PC-9 (cell line): ENCODE results near the gene CDC20. TPM values are rescaled to one million over a fixed set of nuclear protein-coding genes. Genes with fewer than 3 reads are reported as not detected.

Experiments used
- BruUV-seq: library from RNA; stranded (reverse); fragments of 400-500 nt; replicated peaks from 2 replicates; lab custom pipeline; 2021; lab: Mats Ljungman, UMichigan
- CTCF ChIA-PET: fragments of 300-600 bp; sonication (Branson Sonifier 250); formaldehyde crosslinking; loops from one replicate; lab custom pipeline; 2022; ENCODE audit warnings: antibody characterized with exemption; lab: Charles Lee
- POLR2A ChIA-PET: fragments of 300-600 bp; sonication (Branson Sonifier 250); formaldehyde crosslinking; loops from one replicate; lab custom pipeline; 2022; ENCODE audit warnings: antibody characterized with exemption; ENCODE audit not compliant: unreplicated experiment; lab: Charles Lee
- DNase-seq, 2 experiments: peaks; one replicate each; pipeline versions ENCODE4 v3.0.0 to v3.0.0-alpha.2; 2015 to 2022; ENCODE audit warnings: mixed read lengths in 1 of 2
- H2AFZ ChIP-seq: fragments of 200-600 bp; sonication (generic); 2 replicates; pipeline ENCODE4 v1.8.1; 2017; ENCODE audit warnings: antibody characterized with exemption
- H3F3A ChIP-seq: fragments of 200-600 bp; sonication (generic); 2 replicates; pipeline ENCODE4 v1.8.1; 2017; ENCODE audit warnings: antibody characterized with exemption, mild to moderate bottlenecking, low read depth; ENCODE audit not compliant: insufficient read depth
- H3K27ac ChIP-seq: fragments of 200-600 bp; sonication (generic); 2 replicates; pipeline ENCODE4 v1.6.1; 2016; ENCODE audit warnings: mixed run types
- H3K27me3 ChIP-seq: fragments of 200-600 bp; sonication (generic); 2 replicates; pipeline ENCODE4 v1.6.1; 2016; ENCODE audit warnings: low read depth, mixed run types; ENCODE audit not compliant: insufficient read depth
- H3K36me3 ChIP-seq: fragments of 200-600 bp; sonication (generic); 2 replicates; pipeline ENCODE4 v1.6.1; 2016; ENCODE audit warnings: low read depth, mixed run types
- H3K4me1 ChIP-seq: fragments of 200-600 bp; sonication (generic); replicated peaks from 2 replicates; pipeline ENCODE4 v1.6.1; 2016; ENCODE audit warnings: mixed run types; ENCODE audit not compliant: insufficient read depth
- H3K4me2 ChIP-seq: fragments of 200-600 bp; sonication (generic); 2 replicates; pipeline ENCODE4 v1.6.1; 2017; ENCODE audit warnings: mixed run types
- H3K4me3 ChIP-seq: fragments of 200-600 bp; sonication (generic); 2 replicates; pipeline ENCODE4 v1.6.1; 2016; ENCODE audit warnings: mixed run types
- H3K79me2 ChIP-seq: fragments of 200-600 bp; sonication (generic); 2 replicates; pipeline ENCODE4 v1.6.1; 2017; ENCODE audit warnings: low read depth, mixed run types
- H3K9me2 ChIP-seq: fragments of 200-600 bp; sonication (generic); 2 replicates; pipeline ENCODE4 v1.8.1; 2017; ENCODE audit warnings: mild to moderate bottlenecking; ENCODE audit not compliant: insufficient read depth
- H3K9me3 ChIP-seq: fragments of 200-600 bp; sonication (generic); 2 replicates; pipeline ENCODE4 v1.8.1; 2016; ENCODE audit warnings: low read depth; ENCODE audit not compliant: insufficient read depth
- H4K20me1 ChIP-seq: fragments of 200-600 bp; sonication (generic); 2 replicates; pipeline ENCODE4 v1.8.1; 2017; ENCODE audit not compliant: insufficient read depth
- CTCF ChIP-seq: fragments of 200-600 bp; sonication (generic); conservative IDR thresholded peaks from 2 replicates; pipeline ENCODE4 v1.6.1; 2017; ENCODE audit warnings: mixed run types, antibody characterized with exemption, mild to moderate bottlenecking, moderate library complexity
- EZH2 ChIP-seq: fragments of 200-600 bp; sonication (generic); IDR thresholded peaks from 2 replicates; pipeline ENCODE4 v1.8.0; 2017; ENCODE audit warnings: antibody characterized with exemption, low read depth
- intact Hi-C: fragments of 100-400 bp; cut with micrococcal nuclease; formaldehyde crosslinking; loops from one replicate; pipeline ENCODE4 v1.10.0; 2022; ENCODE audit not compliant: unreplicated experiment
- total RNA-seq: library from RNA; stranded (reverse); gene quantifications from 2 replicates; pipeline ENCODE4 v1.2.3, GENCODE V29; 2021

The CDC20 gene
- total RNA-seq, 1 experiment from 2014 or later = 229 TPM

- POLR2A ChIA-PET = no interaction called here
These were observed 27.9 kb downstream of the CDC20 start for GRCh38 chr1:43386676-43387075.

GRCh38 chr1:43387976-43388599, 29.3 kb downstream of the CDC20 start:
- TF ChIP-seq EZH2 = no peak
- TF ChIP-seq CTCF = no peak
- POLR2A ChIA-PET = interaction anchor here (0.6 to 0.7 kb wide), 2 partner anchors 20 to 558 kb away, joined by 3 read pairs; no protein-coding TSS in a partner anchor
- intact Hi-C loops = loop anchor here (2.0 kb wide), 2 partner anchors 21 to 29 kb away; partner anchors contain the start of gene CDC20
- Histone ChIP-seq H3K9me3 (no peaks in the 10 kb centered on the region), H3K36me3 (peaks cover 29% of the 10 kb centered on the region), H3K4me2 (peak overlapping the region; percentile 93), H3K4me1 (peaks cover 22% of the 10 kb centered on the region), H3K4me3 (peak overlapping the region; percentile 80; the same call in 1 of the 2 replicates), H3F3A (peaks cover 28% of the 10 kb centered on the region; the same call in 1 of the 2 replicates), H3K9me2 (no peaks in the 10 kb centered on the region), H3K27me3 (no peaks in the 10 kb centered on the region), H2AFZ (no peak overlapping the region), H4K20me1 (0 out of 2 replicates have a peak, but pooled peaks cover 5% of the 10 kb centered on the region), H3K79me2 (peaks cover 52% of the 10 kb centered on the region), H3K27ac (peak overlapping the region; percentile 82)
- CTCF ChIA-PET = no interaction called here
- BruUV-seq = no TSS peak
- DNase-seq = peak; percentile 37 to 92

More at GRCh38 chr1:43386676-43387075, 27.9 kb downstream of the CDC20 start:
- H3F3A ChIP-seq = peaks cover 34% of the 10 kb centered on the region; the same call in 1 of the 2 replicates
- no peaks in the 10 kb centered on the region for H3K9me3 ChIP-seq
- H2AFZ ChIP-seq = no peak overlapping the region
- H4K20me1 ChIP-seq = 0 out of 2 replicates have a peak, but pooled peaks cover 5% of the 10 kb centered on the region
- no peak overlapping the region for H3K27ac ChIP-seq
- intact Hi-C loops = no loop called here
- H3K4me2 ChIP-seq = no peak overlapping the region
- CTCF ChIA-PET = no interaction called here
- H3K4me3 ChIP-seq = no peak overlapping the region
- no peaks in the 10 kb centered on the region for H3K9me2 ChIP-seq
- peaks cover 22% of the 10 kb centered on the region for H3K4me1 ChIP-seq
- TF ChIP-seq CTCF (no peak), EZH2 (no peak)
- no TSS peak for BruUV-seq
- H3K36me3 ChIP-seq = peaks cover 35% of the 10 kb centered on the region
- H3K27me3 ChIP-seq = no peaks in the 10 kb centered on the region
- H3K79me2 ChIP-seq = peaks cover 45% of the 10 kb centered on the region
- no peak for DNase-seq

GRCh38 chr1:43388613-43389012, 29.8 kb downstream of the CDC20 start:
- H3F3A ChIP-seq = peaks cover 25% of the 10 kb centered on the region; the same call in 1 of the 2 replicates
- no peak overlapping the region for H2AFZ ChIP-seq
- TF ChIP-seq EZH2 = no peak
- no peak for TF ChIP-seq CTCF
- intact Hi-C loops = loop anchor here (2.0 kb wide), 2 partner anchors 22 to 30 kb away; partner anchors contain the start of gene CDC20
- ChIA-PET POLR2A (interaction anchor here (0.6 kb wide), 1 partner anchor 93 kb away, joined by 3 read pairs; no protein-coding TSS in a partner anchor), CTCF (no interaction called here)
- no peak for DNase-seq
- 0 out of 2 replicates have a peak, but pooled peaks cover 5% of the 10 kb centered on the region for H4K20me1 ChIP-seq
- H3K27ac ChIP-seq = peak overlapping the region; percentile 82
- H3K79me2 ChIP-seq = peaks cover 55% of the 10 kb centered on the region
- no peaks in the 10 kb centered on the region for H3K27me3 ChIP-seq
- no TSS peak for BruUV-seq
- H3K36me3 ChIP-seq = peaks cover 28% of the 10 kb centered on the region; the same call in 1 of the 2 replicates
- H3K4me2 ChIP-seq = peak overlapping the region; percentile 93
- H3K9me2 ChIP-seq = no peaks in the 10 kb centered on the region
- H3K4me3 ChIP-seq = peak overlapping the region; percentile 80
- H3K9me3 ChIP-seq = no peaks in the 10 kb centered on the region
- peaks cover 22% of the 10 kb centered on the region for H3K4me1 ChIP-seq
